Activated T-helper 1 cell treated with anti-CD3 and anti-CD28 coated beads, Interleukin-12 subunit alpha, Interleukin-12 subunit beta, Interleukin-2, Interleukin-4 antibody, amounts not matched to agents 30 ng/mL and 10 ng/mL and 1 ng/mL, durations not matched to agents 14 hours and 24 hours and 36 hours (primary cell): ENCODE results near the gene TAF9B. TPM values are rescaled to one million over a fixed set of nuclear protein-coding genes. Genes with fewer than 3 reads are reported as not detected.
"Not testable (repeated sequence)": the region's sequence is repeated elsewhere in the genome, so short reads cannot be mapped to it uniquely, and the experiment has no call there.

Experiments
- DNase-seq: peaks from one replicate; pipeline ENCODE4 v3.0.0; 2021; ENCODE audit warnings: low spot score
- H3K27ac Mint-ChIP-seq: one replicate; pipeline ENCODE4 v1.8.0; 2021; ENCODE audit warnings: mild to moderate bottlenecking, mixed read lengths
- H3K27me3 Mint-ChIP-seq: one replicate; pipeline ENCODE4 v1.8.0; 2022; ENCODE audit warnings: mild to moderate bottlenecking, moderate library complexity, mixed read lengths; ENCODE audit not compliant: insufficient read depth
- H3K36me3 Mint-ChIP-seq: one replicate; pipeline ENCODE4 v1.8.0; 2021; ENCODE audit warnings: low read depth, mixed read lengths
- H3K4me1 Mint-ChIP-seq: one replicate; pipeline ENCODE4 v1.8.0; 2021; ENCODE audit warnings: low read depth, mixed read lengths
- H3K4me3 Mint-ChIP-seq: one replicate; pipeline ENCODE4 v1.8.0; 2021; ENCODE audit warnings: mild to moderate bottlenecking, moderate library complexity, mixed read lengths
- H3K9me3 Mint-ChIP-seq: one replicate; pipeline ENCODE4 v1.8.0; 2021; ENCODE audit warnings: mixed read lengths
- intact Hi-C: fragments of 100-400 bp; cut with micrococcal nuclease; formaldehyde crosslinking; loops from one replicate; pipeline ENCODE4 v1.15.1; 2024
- total RNA-seq: library from RNA; stranded (reverse); gene quantifications from 2 replicates; pipeline ENCODE4 v1.2.3, GENCODE V29; 2022

The TAF9B gene
- total RNA-seq, 1 donor from 2014 or later, result 15.0 TPM

DNA sequence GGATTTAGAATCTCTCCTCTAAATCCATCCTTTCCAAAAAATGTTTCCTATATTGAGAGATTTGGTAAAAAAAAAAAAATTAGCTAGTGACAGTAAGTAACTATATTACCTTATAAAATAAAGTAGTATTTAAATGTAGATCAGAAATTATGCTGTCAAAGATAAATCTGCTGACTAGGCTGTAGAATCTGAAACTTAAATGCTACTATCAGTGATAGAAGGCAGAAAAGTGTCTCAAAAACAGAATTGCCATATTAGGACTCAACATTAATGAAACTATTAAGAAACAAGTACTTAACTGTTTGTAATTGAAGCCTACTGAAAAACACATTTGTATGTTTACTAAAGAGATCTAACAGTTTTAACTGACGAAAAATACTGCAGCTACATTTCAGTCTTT lies 8.3 kb downstream of the TAF9B start:
- DNase-seq, result no peak
- Mint-ChIP-seq H3K9me3 (no peaks in the 10 kb centered on the region), H3K4me3 (no peak overlapping the region), H3K27me3 (no peaks in the 10 kb centered on the region), H3K4me1 (peaks cover 7% of the 10 kb centered on the region), H3K36me3 (peaks cover 32% of the 10 kb centered on the region), H3K27ac (peak overlapping the region; percentile 34)
- intact Hi-C loops, result loop anchor here (10.0 kb wide), 3 partner anchors 524 to 1134 kb away; partner anchors contain the start of gene RTL3

DNA sequence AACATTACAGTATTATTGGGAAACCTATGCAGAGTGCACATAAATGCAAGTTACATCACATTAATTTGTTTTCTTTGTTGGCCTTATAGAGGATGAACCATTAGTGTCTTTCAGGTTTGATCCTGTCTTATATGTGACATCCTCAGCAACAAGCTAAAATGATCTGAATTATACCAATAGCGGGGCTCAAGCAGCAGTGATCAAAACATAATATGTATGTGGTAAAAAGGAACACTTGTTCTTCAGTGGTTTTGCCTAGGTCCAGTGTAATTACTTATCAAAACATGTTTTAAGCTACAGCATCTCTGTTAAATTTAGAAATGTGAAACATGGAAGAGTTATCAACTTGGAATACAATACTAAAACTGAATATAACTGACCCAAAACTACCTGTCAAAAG lies 9.1 kb downstream of the TAF9B start:
- intact Hi-C loops, result loop anchor here (10.0 kb wide), 3 partner anchors 524 to 1134 kb away; partner anchors contain the start of gene RTL3
- H3K9me3 Mint-ChIP-seq, result no peaks in the 10 kb centered on the region
- peaks cover 34% of the 10 kb centered on the region for H3K36me3 Mint-ChIP-seq
- no peaks in the 10 kb centered on the region for H3K27me3 Mint-ChIP-seq
- H3K4me3 Mint-ChIP-seq, result no peak overlapping the region
- DNase-seq, result no peak
- H3K4me1 Mint-ChIP-seq, result peaks cover 7% of the 10 kb centered on the region
- H3K27ac Mint-ChIP-seq, result peak overlapping the region; percentile 34

DNA sequence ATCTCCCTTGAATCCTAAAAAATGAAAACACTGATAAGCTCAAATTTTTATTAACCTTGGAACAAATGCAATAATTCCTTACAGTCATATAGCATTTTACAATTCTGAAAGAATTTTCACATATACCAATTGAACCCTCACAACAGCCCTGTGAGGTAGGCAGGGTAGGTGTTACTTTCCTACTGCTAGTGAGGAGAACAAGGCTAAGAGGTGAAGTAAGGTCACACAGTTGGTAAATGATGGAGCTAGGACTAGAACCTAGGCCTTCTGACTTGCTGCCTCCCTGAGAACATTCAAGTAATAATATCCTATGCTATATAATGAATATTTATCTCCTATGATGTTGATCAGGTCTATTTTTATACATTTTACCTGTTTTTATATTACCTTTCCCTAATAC lies 9.7 kb downstream of the TAF9B start:
- Mint-ChIP-seq H3K27ac (no peak overlapping the region), H3K9me3 (no peaks in the 10 kb centered on the region), H3K4me3 (no peak overlapping the region), H3K27me3 (no peaks in the 10 kb centered on the region), H3K36me3 (peaks cover 37% of the 10 kb centered on the region), H3K4me1 (peaks cover 7% of the 10 kb centered on the region)
- no peak for DNase-seq
- intact Hi-C loops, result loop anchor here (10.0 kb wide), 3 partner anchors 525 to 1135 kb away; partner anchors contain the start of gene RTL3

DNA sequence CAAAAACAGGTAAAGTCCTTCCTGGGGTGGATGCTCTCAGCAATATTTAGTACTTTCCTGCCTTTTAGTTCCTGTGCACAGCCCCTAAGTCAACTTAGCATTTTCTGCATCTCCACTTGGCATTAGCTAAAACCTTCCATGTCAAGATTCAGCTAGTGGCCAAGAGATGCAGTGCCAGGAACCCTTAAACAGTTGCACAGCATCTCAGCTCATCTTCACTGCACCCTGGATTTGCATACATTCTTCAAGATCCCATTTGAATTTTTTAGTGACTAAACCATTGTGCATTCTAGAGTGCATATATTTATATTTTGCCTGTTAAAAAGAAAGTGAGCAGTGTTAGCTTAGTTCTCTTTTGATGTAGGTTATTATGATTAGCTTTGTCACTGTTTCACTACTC lies 13.7 kb downstream of the TAF9B start:
- intact Hi-C loops, DNase-seq, H3K27me3 Mint-ChIP-seq, H3K27ac Mint-ChIP-seq, H3K4me3 Mint-ChIP-seq, H3K9me3 Mint-ChIP-seq: not testable (repeated sequence)
- peaks cover 26% of the 10 kb centered on the region for H3K4me1 Mint-ChIP-seq
- H3K36me3 Mint-ChIP-seq, result peaks cover 53% of the 10 kb centered on the region

DNA sequence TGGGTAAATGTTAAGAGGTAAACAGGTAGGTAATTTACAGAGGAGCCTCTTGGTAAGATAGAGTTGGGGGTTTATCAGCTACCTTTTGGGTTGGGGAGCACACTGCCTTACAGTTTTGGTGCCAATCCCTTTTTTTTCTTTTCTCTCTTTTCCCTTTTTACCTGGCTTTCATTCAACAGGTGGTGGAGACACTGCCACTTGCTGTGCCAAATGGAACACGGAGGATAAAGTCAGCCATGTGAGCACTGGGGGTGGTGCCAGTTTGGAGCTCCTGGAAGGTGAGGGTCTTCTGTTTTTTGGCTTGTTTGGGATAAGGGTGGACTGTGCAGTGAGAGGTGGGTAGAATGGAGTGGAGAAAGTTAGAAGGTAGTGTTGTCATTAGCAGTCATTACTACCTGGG lies 14.3 kb downstream of the TAF9B start:
- no peaks in the 10 kb centered on the region for H3K9me3 Mint-ChIP-seq
- H3K27ac Mint-ChIP-seq, result peak overlapping the region; percentile 13
- no peak overlapping the region for H3K4me3 Mint-ChIP-seq
- intact Hi-C loops, result no loop called here
- H3K4me1 Mint-ChIP-seq, result peaks cover 21% of the 10 kb centered on the region
- peaks cover 52% of the 10 kb centered on the region for H3K36me3 Mint-ChIP-seq
- H3K27me3 Mint-ChIP-seq, result no peaks in the 10 kb centered on the region
- DNase-seq, result no peak

DNA sequence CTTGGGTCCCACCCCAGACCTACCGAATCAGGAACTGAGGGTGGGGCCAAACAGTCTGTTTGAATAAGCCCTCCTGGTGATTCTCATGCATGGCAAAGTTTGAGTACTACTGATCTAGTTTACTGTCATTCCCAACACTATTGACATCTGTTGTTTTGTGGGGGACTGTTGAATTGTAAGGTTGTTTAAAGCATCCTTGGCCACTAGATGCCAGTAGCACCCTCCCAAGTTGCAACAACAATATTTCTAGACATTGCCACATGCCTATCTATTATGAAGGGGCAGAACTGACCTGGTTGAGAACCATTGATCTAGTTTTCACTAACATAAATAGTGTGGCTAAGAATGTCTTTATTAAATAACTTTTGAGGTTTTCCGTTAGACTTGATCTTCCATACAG lies 15.1 kb downstream of the TAF9B start:
- Mint-ChIP-seq H3K27me3 (no peaks in the 10 kb centered on the region), H3K4me1 (peaks cover 27% of the 10 kb centered on the region), H3K27ac (no peak overlapping the region), H3K4me3 (no peak overlapping the region), H3K36me3 (peaks cover 53% of the 10 kb centered on the region), H3K9me3 (no peaks in the 10 kb centered on the region)
- intact Hi-C loops, result loop anchor here (5.0 kb wide), 2 partner anchors 253 to 393 kb away; no protein-coding TSS in a partner anchor
- no peak for DNase-seq

DNA sequence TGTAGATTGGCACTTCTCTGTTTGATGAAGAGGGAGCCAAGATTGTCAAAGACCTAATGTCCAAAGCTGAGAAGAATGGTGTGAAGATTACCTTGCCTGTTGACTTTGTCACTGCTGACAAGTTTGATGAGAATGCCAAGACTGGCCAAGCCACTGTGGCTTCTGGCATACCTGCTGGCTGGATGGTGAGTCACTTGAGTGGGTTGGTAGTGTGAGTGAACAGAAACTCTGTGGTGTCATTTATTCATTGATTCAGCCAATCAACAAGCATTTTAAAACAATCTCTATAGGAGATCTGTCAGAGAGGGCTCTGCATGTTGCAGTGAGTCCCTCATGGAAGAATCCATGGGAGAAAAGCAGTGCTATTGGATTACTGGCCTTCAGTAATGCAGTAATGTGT lies 16.3 kb downstream of the TAF9B start:
- Mint-ChIP-seq H3K27me3 (no peaks in the 10 kb centered on the region), H3K27ac (peak overlapping the region; percentile 78), H3K4me3 (no peak overlapping the region), H3K9me3 (no peaks in the 10 kb centered on the region), H3K4me1 (peaks cover 32% of the 10 kb centered on the region), H3K36me3 (peaks cover 55% of the 10 kb centered on the region)
- DNase-seq, result no peak
- intact Hi-C loops, result loop anchor here (2.0 to 5.0 kb wide), 3 partner anchors 14 to 394 kb away; no protein-coding TSS in a partner anchor

DNA sequence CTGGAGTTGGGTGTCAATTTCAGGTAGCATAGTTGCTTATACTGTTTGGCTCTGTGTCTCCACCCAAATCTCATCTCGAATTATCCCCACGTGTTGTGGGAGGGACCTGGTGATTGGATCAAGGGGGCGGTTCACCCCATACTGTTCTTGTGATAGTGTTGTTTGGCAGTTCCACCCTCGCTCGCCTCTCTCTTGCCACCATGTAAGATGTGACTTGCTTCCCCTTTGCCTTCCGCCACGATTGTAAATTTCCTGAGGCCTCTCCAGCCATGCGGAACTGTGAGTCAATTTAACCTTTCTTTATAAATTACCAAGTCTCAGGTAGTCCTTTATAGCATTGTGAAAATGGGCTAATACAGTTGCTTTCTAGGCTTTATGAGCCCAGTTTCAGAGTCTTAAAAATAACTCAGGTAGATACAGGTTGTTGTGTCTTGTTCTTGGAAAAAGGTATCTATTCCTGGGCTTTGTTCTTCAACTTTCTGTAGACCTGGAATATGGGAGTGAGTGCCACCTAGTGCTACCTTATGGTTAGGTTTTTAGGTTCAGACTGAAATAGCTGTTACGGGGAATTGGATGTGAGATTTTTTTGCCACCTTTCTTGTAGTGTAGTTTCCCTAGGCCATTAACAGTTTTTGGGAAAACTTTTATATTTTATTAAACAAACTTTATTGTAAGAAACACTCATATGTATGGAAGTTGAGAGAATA lies 19.8 kb downstream of the TAF9B start:
- Mint-ChIP-seq H3K27ac (no peak overlapping the region), H3K4me1 (peaks cover 62% of the 10 kb centered on the region), H3K4me3 (no peak overlapping the region), H3K9me3 (no peaks in the 10 kb centered on the region), H3K27me3 (no peaks in the 10 kb centered on the region), H3K36me3 (peaks cover 67% of the 10 kb centered on the region)
- intact Hi-C loops, result loop anchor here (5.0 kb wide), 2 partner anchors 258 to 398 kb away; no protein-coding TSS in a partner anchor
- DNase-seq, result no peak

DNA sequence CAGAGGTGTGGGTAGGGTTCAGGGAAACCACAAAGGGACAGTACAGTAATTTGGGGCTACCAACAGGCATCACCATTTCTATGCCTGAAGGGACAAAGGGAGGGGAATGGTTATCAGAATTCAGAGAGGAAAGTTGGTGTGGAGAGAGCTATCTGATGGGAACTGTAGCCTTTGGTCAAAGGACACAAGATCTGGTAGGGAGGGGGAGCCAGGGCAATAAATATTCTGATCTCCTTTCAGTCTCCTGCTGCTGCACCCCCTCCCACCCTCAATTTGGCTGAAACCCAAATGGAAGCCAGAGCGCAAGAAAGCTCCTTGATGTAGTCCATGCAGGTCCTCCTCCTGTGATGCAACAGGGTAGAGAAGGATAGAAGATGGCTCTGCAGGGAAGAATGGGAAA lies 20.8 kb downstream of the TAF9B start:
- no peak overlapping the region for H3K4me3 Mint-ChIP-seq
- H3K27me3 Mint-ChIP-seq, result no peaks in the 10 kb centered on the region
- intact Hi-C loops, result no loop called here
- no peaks in the 10 kb centered on the region for H3K9me3 Mint-ChIP-seq
- H3K4me1 Mint-ChIP-seq, result peaks cover 71% of the 10 kb centered on the region
- H3K36me3 Mint-ChIP-seq, result peaks cover 58% of the 10 kb centered on the region
- peak overlapping the region; percentile 75 for H3K27ac Mint-ChIP-seq
- DNase-seq, result no peak

DNA sequence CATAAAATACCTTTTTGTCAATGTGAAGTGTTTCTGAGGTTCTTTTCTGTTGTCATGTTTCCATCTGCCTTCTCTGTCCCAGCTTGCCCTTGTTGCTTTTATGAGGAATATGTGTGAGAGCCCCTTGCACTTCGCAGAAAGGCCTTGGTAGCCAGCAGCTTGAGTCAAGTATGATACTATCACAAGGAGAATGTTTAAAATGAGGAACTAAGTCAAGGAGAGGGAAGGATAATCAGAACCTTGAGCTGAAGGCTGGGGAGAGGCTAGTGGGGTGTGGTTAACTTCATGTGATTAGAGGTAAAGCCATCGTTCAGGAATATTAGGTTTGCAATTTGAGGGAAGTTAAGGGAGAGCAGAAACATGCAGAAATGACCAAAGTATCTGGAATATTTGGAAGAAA lies 22.7 kb downstream of the TAF9B start:
- peak overlapping the region; percentile 17 for H3K4me3 Mint-ChIP-seq
- no peaks in the 10 kb centered on the region for H3K9me3 Mint-ChIP-seq
- peaks cover 63% of the 10 kb centered on the region for H3K4me1 Mint-ChIP-seq
- intact Hi-C loops, result no loop called here
- peak overlapping the region; percentile 19 for H3K27ac Mint-ChIP-seq
- no peaks in the 10 kb centered on the region for H3K27me3 Mint-ChIP-seq
- peaks cover 54% of the 10 kb centered on the region for H3K36me3 Mint-ChIP-seq
- DNase-seq, result no peak

DNA sequence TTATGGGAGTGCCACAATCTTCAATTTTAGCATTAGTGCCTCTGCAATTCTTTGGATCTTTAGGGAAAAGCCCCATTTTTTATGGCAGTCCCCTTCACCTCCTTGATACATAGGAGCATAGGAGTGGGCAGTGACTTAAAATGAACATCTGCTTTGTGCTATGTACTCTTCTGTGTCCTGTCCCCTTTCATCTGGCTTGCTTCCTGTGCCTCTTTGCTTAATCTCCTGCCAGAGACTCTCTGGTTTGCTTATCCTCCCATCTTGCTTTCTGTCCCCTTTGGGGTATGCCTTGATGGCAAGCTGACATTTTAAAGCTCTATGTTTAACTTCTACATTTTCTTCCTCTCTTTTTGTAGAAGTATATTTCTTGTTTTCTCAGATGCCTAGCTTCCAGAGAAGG lies 23.1 kb downstream of the TAF9B start:
- peak overlapping the region; percentile 17 for H3K4me3 Mint-ChIP-seq
- peaks cover 54% of the 10 kb centered on the region for H3K36me3 Mint-ChIP-seq
- H3K27ac Mint-ChIP-seq, result peak overlapping the region; percentile 19
- no peak for DNase-seq
- intact Hi-C loops, result no loop called here
- H3K4me1 Mint-ChIP-seq, result peaks cover 62% of the 10 kb centered on the region
- no peaks in the 10 kb centered on the region for H3K9me3 Mint-ChIP-seq
- H3K27me3 Mint-ChIP-seq, result no peaks in the 10 kb centered on the region

DNA sequence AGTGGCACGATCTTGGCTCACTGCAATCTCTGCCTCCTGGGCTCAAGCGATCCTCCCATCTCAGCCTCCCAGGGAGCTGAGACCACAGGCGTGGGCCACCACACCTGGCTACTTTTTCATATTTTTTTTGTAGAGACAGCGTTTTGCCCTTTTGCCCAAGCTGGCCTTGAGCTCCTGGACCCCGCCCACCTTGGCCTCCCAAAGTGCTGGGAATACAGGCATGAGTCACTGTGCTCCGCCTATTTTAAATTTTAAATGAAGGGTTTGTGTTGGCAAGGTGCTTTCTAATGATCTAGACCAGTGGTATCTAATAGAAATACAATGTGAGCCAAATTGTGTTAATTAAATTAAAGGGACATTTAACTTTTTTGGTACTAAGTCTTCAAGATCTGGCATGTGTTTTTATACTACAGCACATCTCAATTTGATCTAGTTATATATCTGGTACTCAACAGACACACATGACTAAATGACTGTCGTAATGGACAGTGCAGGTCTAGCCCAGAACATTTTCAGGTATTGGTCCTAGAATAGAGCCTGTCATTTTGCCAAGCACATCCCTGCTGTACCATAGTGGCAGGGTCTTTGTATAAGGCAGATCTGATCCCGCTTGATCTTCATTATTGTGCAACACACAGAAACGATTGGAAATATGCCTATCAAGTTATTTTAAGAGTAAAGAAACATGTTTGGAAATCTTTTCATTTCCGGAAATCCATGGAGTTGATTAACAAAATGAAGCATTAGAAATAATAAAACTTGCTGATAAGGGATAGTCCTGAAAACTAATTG lies 28.1 kb downstream of the TAF9B start:
- Mint-ChIP-seq H3K27ac (no peak overlapping the region), H3K27me3 (no peaks in the 10 kb centered on the region), H3K4me1 (peaks cover 62% of the 10 kb centered on the region), H3K9me3 (no peaks in the 10 kb centered on the region), H3K36me3 (peaks cover 51% of the 10 kb centered on the region), H3K4me3 (peak overlapping the region; percentile 49)
- no peak for DNase-seq
- intact Hi-C loops, result no loop called here

DNA sequence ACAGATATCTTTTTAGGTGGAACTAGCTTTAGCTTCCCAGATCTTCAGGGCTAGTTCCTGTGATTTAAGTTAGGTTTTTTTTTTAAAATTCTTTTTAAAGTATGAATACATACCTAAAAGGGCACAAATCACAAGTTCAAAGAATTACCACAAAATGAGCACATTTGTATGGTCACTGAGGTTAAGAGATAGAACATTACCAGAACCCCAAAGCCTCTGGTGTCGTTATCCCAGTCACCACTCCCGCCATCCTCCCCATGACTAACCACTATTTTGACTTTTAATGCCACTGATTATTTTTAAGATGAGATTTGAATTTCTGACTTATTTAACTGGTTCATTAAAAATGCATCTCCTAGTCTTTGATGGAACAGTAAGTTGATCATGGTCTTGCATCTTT lies 30.0 kb downstream of the TAF9B start:
- DNase-seq, result no peak
- Mint-ChIP-seq H3K27ac (peak overlapping the region; percentile 65), H3K4me1 (peaks cover 55% of the 10 kb centered on the region), H3K36me3 (peaks cover 53% of the 10 kb centered on the region), H3K27me3 (no peaks in the 10 kb centered on the region), H3K4me3 (peak overlapping the region; percentile 97), H3K9me3 (no peaks in the 10 kb centered on the region)
- intact Hi-C loops, result loop anchor here (2.0 to 10.0 kb wide), 6 partner anchors 13 to 1255 kb away; partner anchors contain the start of genes CYSLTR1, GPR174, ITM2A and P2RY10
